OCI-LY3 (cell line): ENCODE results near the gene TMEM14B.

Experiments used
- EZH2phosphoT487 ChIP-seq: fragments of 200-600 bp; shearing (Covaris generic); IDR thresholded peaks from 2 replicates; pipeline ENCODE4 v1.6.1; 2018; ENCODE audit warnings: antibody characterized with exemption, mixed run types, low read depth
- TF ChIP-seq, protein P1 (sequence below): fragments of 200-600, 300-600 bp; sonication (generic); IDR thresholded peaks from 2 replicates; pipeline ENCODE4 v1.5.1; 2014; ENCODE audit warnings: antibody characterized with exemption, low read length, low read depth

GRCh38 chr6:10747251-10747972, at the start of gene TMEM14B:
- TF ChIP-seq, protein P1, sequence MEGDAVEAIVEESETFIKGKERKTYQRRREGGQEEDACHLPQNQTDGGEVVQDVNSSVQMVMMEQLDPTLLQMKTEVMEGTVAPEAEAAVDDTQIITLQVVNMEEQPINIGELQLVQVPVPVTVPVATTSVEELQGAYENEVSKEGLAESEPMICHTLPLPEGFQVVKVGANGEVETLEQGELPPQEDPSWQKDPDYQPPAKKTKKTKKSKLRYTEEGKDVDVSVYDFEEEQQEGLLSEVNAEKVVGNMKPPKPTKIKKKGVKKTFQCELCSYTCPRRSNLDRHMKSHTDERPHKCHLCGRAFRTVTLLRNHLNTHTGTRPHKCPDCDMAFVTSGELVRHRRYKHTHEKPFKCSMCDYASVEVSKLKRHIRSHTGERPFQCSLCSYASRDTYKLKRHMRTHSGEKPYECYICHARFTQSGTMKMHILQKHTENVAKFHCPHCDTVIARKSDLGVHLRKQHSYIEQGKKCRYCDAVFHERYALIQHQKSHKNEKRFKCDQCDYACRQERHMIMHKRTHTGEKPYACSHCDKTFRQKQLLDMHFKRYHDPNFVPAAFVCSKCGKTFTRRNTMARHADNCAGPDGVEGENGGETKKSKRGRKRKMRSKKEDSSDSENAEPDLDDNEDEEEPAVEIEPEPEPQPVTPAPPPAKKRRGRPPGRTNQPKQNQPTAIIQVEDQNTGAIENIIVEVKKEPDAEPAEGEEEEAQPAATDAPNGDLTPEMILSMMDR: no peak
- TF ChIP-seq EZH2phosphoT487: no peak
